ENCODE data around the gene PCYT2. TPM values are rescaled to one million over a fixed set of nuclear protein-coding genes. Genes with fewer than 3 reads are reported as not detected.

The PCYT2 gene
- total RNA-seq, 2 experiments from 2014 or later: 39.3 to 44.5 TPM

GRCh38 chr17:81888105-81888987, 22.9 kb downstream of the PCYT2 start:
- H3K4me1 Mint-ChIP-seq: peaks cover 11% of the 10 kb centered on the region
- H3K9me3 Mint-ChIP-seq: no peaks in the 10 kb centered on the region
- DNase-seq (no peak), ATAC-seq (ENCODE audit: low read depth) (no peak)
- POLR2A ChIA-PET: interaction anchor here (0.6 kb wide), 1 partner anchor 11 kb away, joined by 5 read pairs; no protein-coding TSS in a partner anchor
- no peaks in the 10 kb centered on the region for H3K27me3 Mint-ChIP-seq
- peak overlapping the region; percentile 83 for H3K27ac Mint-ChIP-seq
- peaks cover 39% of the 10 kb centered on the region for H3K36me3 Mint-ChIP-seq
- H3K4me3 Mint-ChIP-seq: peak overlapping the region; percentile 54

- POLR2A ChIA-PET: interaction anchor here (0.8 to 1.2 kb wide), 3 partner anchors 17 to 183 kb away, joined by 3 read pairs; partner anchors contain the start of gene MRPL12
- H3K9me3 Mint-ChIP-seq: no peaks in the 10 kb centered on the region
- ATAC-seq (ENCODE audit: low read depth) (no peak), DNase-seq (no peak)
- H3K27ac Mint-ChIP-seq: peak overlapping the region; percentile 48
- no peaks in the 10 kb centered on the region for H3K27me3 Mint-ChIP-seq
- H3K36me3 Mint-ChIP-seq: peaks cover 41% of the 10 kb centered on the region
- H3K4me3 Mint-ChIP-seq: no peak overlapping the region
- H3K4me1 Mint-ChIP-seq: peaks cover 11% of the 10 kb centered on the region
Observed at GRCh38 chr17:81885869-81886548, 25.2 kb downstream of the PCYT2 start.

- Mint-ChIP-seq H3K4me1 (peaks cover 11% of the 10 kb centered on the region), H3K9me3 (no peaks in the 10 kb centered on the region), H3K27ac (no peak overlapping the region), H3K36me3 (peaks cover 36% of the 10 kb centered on the region), H3K27me3 (no peaks in the 10 kb centered on the region), H3K4me3 (no peak overlapping the region)
- DNase-seq (no peak), ATAC-seq (ENCODE audit: low read depth) (no peak)
- POLR2A ChIA-PET: interaction anchor here (0.6 to 1.1 kb wide), 2 partner anchors 13 to 182 kb away, joined by 3 to 8 read pairs; partner anchors contain the start of gene MRPL12
Observed at GRCh38 chr17:81885454-81885853, 25.7 kb downstream of the PCYT2 start.

- Mint-ChIP-seq H3K4me1 (peaks cover 11% of the 10 kb centered on the region), H3K36me3 (peaks cover 35% of the 10 kb centered on the region), H3K9me3 (no peaks in the 10 kb centered on the region), H3K27me3 (no peaks in the 10 kb centered on the region), H3K27ac (no peak overlapping the region), H3K4me3 (no peak overlapping the region)
- DNase-seq (no peak), ATAC-seq (ENCODE audit: low read depth) (no peak)
- POLR2A ChIA-PET: interaction anchor here (0.6 to 1.0 kb wide), 3 partner anchors 12 to 32 kb away, joined by 3 to 8 read pairs (median 3); no protein-coding TSS in a partner anchor
Observed at GRCh38 chr17:81884968-81885367, 26.2 kb downstream of the PCYT2 start.

GRCh38 chr17:81884520-81884919, 26.7 kb downstream of the PCYT2 start:
- ATAC-seq (ENCODE audit: low read depth): peak; percentile 23

GRCh38 chr17:81879121-81879520, 32.1 kb downstream of the PCYT2 start:
- Mint-ChIP-seq H3K36me3 (peaks cover 27% of the 10 kb centered on the region), H3K9me3 (no peaks in the 10 kb centered on the region), H3K4me1 (peaks cover 2% of the 10 kb centered on the region), H3K27ac (no peak overlapping the region), H3K4me3 (no peak overlapping the region), H3K27me3 (no peaks in the 10 kb centered on the region)
- ATAC-seq (ENCODE audit: low read depth): no peak
- no peak for DNase-seq
- POLR2A ChIA-PET: interaction anchor here (1.6 kb wide), 1 partner anchor 13 kb away, joined by 5 read pairs; no protein-coding TSS in a partner anchor

More at GRCh38 chr17:81884520-81884919, 26.7 kb downstream of the PCYT2 start:
- Mint-ChIP-seq H3K9me3 (no peaks in the 10 kb centered on the region), H3K36me3 (peaks cover 40% of the 10 kb centered on the region), H3K4me3 (no peak overlapping the region), H3K27me3 (no peaks in the 10 kb centered on the region), H3K27ac (no peak overlapping the region), H3K4me1 (peaks cover 13% of the 10 kb centered on the region)
- POLR2A ChIA-PET: interaction anchor here (0.7 to 1.0 kb wide), 2 partner anchors 31 to 33 kb away, joined by 3 read pairs; no protein-coding TSS in a partner anchor
- DNase-seq: no peak

- H3K9me3 Mint-ChIP-seq: no peaks in the 10 kb centered on the region
- peaks cover 27% of the 10 kb centered on the region for H3K36me3 Mint-ChIP-seq
- no peak overlapping the region for H3K4me3 Mint-ChIP-seq
- DNase-seq (no peak), ATAC-seq (ENCODE audit: low read depth) (no peak)
- H3K4me1 Mint-ChIP-seq: peaks cover 3% of the 10 kb centered on the region
- H3K27ac Mint-ChIP-seq: no peak overlapping the region
- POLR2A ChIA-PET: no interaction called here
- H3K27me3 Mint-ChIP-seq: no peaks in the 10 kb centered on the region
Observed at GRCh38 chr17:81878294-81878693, 32.9 kb downstream of the PCYT2 start.

GRCh38 chr17:81877569-81877968, 33.6 kb downstream of the PCYT2 start:
- Mint-ChIP-seq H3K27me3 (no peaks in the 10 kb centered on the region), H3K36me3 (peaks cover 27% of the 10 kb centered on the region), H3K4me3 (no peak overlapping the region), H3K27ac (no peak overlapping the region), H3K4me1 (peaks cover 9% of the 10 kb centered on the region), H3K9me3 (no peaks in the 10 kb centered on the region)
- ATAC-seq (ENCODE audit: low read depth) (no peak), DNase-seq (no peak)
- POLR2A ChIA-PET: interaction anchor here (0.6 to 0.8 kb wide), 3 partner anchors 10 to 49 kb away, joined by 5 to 6 read pairs (median 5); no protein-coding TSS in a partner anchor

GRCh38 chr17:81871387-81872230, 39.6 kb downstream of the PCYT2 start:
- Mint-ChIP-seq H3K36me3 (peaks cover 8% of the 10 kb centered on the region), H3K9me3 (no peaks in the 10 kb centered on the region), H3K4me3 (peak overlapping the region; percentile 88), H3K27me3 (no peaks in the 10 kb centered on the region), H3K4me1 (peaks cover 20% of the 10 kb centered on the region), H3K27ac (peak overlapping the region; percentile 97)
- ATAC-seq (ENCODE audit: low read depth) (peak; percentile 17), DNase-seq (peak; percentile 99)
- POLR2A ChIA-PET: interaction anchor here (0.6 to 3.5 kb wide), 18 partner anchors 8 to 1607 kb away, joined by 3 to 29 read pairs (median 6); partner anchors contain the start of genes ALYREF, ANAPC11, MAFG and MCRIP1

- Mint-ChIP-seq H3K36me3 (peaks cover 8% of the 10 kb centered on the region), H3K27ac (peak within 1 kb of the TSS; percentile 97), H3K9me3 (no peaks in the 10 kb centered on the region), H3K27me3 (no peaks in the 10 kb centered on the region), H3K4me3 (peak within 1 kb of the TSS; percentile 90), H3K4me1 (peaks cover 20% of the 10 kb centered on the region)
- DNase-seq (no peak), ATAC-seq (ENCODE audit: low read depth) (peak; percentile 55)
- POLR2A ChIA-PET: interaction anchor here (1.0 to 3.5 kb wide), 12 partner anchors 9 to 360 kb away, joined by 3 to 29 read pairs (median 7); partner anchors contain the start of genes ALYREF, ANAPC11, ARL16 and HGS
Observed at GRCh38 chr17:81870981-81871386, 40.2 kb downstream of the PCYT2 start, which contains the start of gene ARHGDIA. Gene ARHGDIA (minus strand): TSS chr17:81871337. CDS start chr17:81869930, 1,407 bp downstream.

- ATAC-seq (ENCODE audit: low read depth) (peak; percentile 46), DNase-seq (peak; percentile 76)
- Mint-ChIP-seq H3K27ac (peak overlapping the region; percentile 91), H3K27me3 (no peaks in the 10 kb centered on the region), H3K4me1 (peaks cover 20% of the 10 kb centered on the region), H3K36me3 (peaks cover 11% of the 10 kb centered on the region), H3K9me3 (no peaks in the 10 kb centered on the region), H3K4me3 (peak overlapping the region; percentile 90)
- POLR2A ChIA-PET: interaction anchor here (0.6 to 3.5 kb wide), 13 partner anchors 9 to 359 kb away, joined by 3 to 29 read pairs (median 5); partner anchors contain the start of genes ALYREF, ANAPC11, ARL16 and HGS
Observed at GRCh38 chr17:81870131-81870980, 40.8 kb downstream of the PCYT2 start.

Measured in activated naive CD8-positive, alpha-beta T cell treated with anti-CD3 and anti-CD28 coated beads, Interleukin-2, amount 10 ng/mL, durations not matched to agents 7 days and 5 days (primary cell).